SK-N-MC (cell line): Measurements from ENCODE around the gene MYBPH.

ENCODE experiments used
- EZH2 ChIP-seq: fragments of 200-600 bp; sonication (generic); IDR thresholded peaks from one replicate; pipeline ENCODE4 v1.6.1; 2017; ENCODE audit warnings: antibody characterized with exemption
- POLR2AphosphoS5 ChIP-seq: IDR thresholded peaks from 2 replicates; pipeline ENCODE4 v1.6.1; 2012; ENCODE audit warnings: mild to moderate bottlenecking, low read depth, low read length, borderline replicate concordance

- TF ChIP-seq EZH2 (no peak), POLR2AphosphoS5 (no peak)
Measured at GRCh38 chr1:203121186-203122015, 54.2 kb downstream of the MYBPH start.
